ENCODE measurements around the gene FILIP1L. TPM values are rescaled to one million over a fixed set of nuclear protein-coding genes. Genes with fewer than 3 reads are reported as not detected.

The FILIP1L gene
- total and polyA plus RNA-seq, 2 donors from 2014 or later, result 5.5 to 25.5 TPM

- FAIRE-seq, result no peak
- Histone ChIP-seq H3K4me1 (ENCODE audit: control insufficient read depth in 2 of 3, insufficient read depth in 2 of 3, low read depth in 1 of 3, low read length in 3 of 3) (peaks cover 0 to 5% (median 0%) of the 10 kb centered on the region in 3 donors), H3K27me3 (ENCODE audit: control insufficient read depth, insufficient read depth, low read length) (no peaks in the 10 kb centered on the region), H3K9ac (ENCODE audit: low read length in 3 of 3) (no peak overlapping the region), H3K36me3 (ENCODE audit: control insufficient read depth in 2 of 3, insufficient read depth in 3 of 3, low read length in 3 of 3) (no peaks in the 10 kb centered on the region), H3K9me3 (ENCODE audit: control insufficient read depth in 2 of 3, insufficient read depth in 1 of 3, low read length in 3 of 3) (peaks cover 0 to 3% (median 0%) of the 10 kb centered on the region in 3 donors), H3K4me3 (ENCODE audit: low read length in 3 of 3) (no peak overlapping the region), H3K27ac (ENCODE audit: low read depth in 2 of 2, low read length in 2 of 2) (no peak overlapping the region)
- intact Hi-C loops (cut with DNase I), result no loop called here
- TF ChIP-seq CTCF (IDR thresholded peaks at IDR 0.05; ENCODE audit: borderline replicate concordance, extremely low read depth, insufficient read depth), result no peak
- no peak for DNase-seq
Observed at GRCh38 chr3:100018806-100019205, 95.5 kb downstream of the FILIP1L start.

GRCh38 chr3:100010087-100010417 is 104.2 kb downstream of the FILIP1L start:
- Histone ChIP-seq H3K4me3 (ENCODE audit: low read length in 3 of 3) (no peak overlapping the region), H3K27me3 (ENCODE audit: control insufficient read depth, insufficient read depth, low read length) (no peaks in the 10 kb centered on the region), H3K9ac (ENCODE audit: low read length in 3 of 3) (no peak overlapping the region), H3K4me1 (ENCODE audit: control insufficient read depth in 2 of 3, insufficient read depth in 2 of 3, low read depth in 1 of 3, low read length in 3 of 3) (peaks cover 0 to 19% (median 10%) of the 10 kb centered on the region in 3 donors), H3K36me3 (ENCODE audit: control insufficient read depth in 2 of 3, insufficient read depth in 3 of 3, low read length in 3 of 3) (no peaks in the 10 kb centered on the region), H3K27ac (ENCODE audit: low read depth in 2 of 2, low read length in 2 of 2) (no peak overlapping the region), H3K9me3 (ENCODE audit: control insufficient read depth in 2 of 3, insufficient read depth in 1 of 3, low read length in 3 of 3) (no peaks in the 10 kb centered on the region)
- intact Hi-C loops (cut with DNase I), result no loop called here
- TF ChIP-seq CTCF (IDR thresholded peaks at IDR 0.05; ENCODE audit: borderline replicate concordance, extremely low read depth, insufficient read depth), result no peak
- DNase-seq, result no peak
- FAIRE-seq, result no peak

GRCh38 chr3:100009276-100010086 is 104.8 kb downstream of the FILIP1L start:
- Histone ChIP-seq H3K9me3 (ENCODE audit: control insufficient read depth in 2 of 3, insufficient read depth in 1 of 3, low read length in 3 of 3) (no peaks in the 10 kb centered on the region), H3K4me3 (ENCODE audit: low read length in 3 of 3) (no peak overlapping the region), H3K27me3 (ENCODE audit: control insufficient read depth, insufficient read depth, low read length) (no peaks in the 10 kb centered on the region), H3K36me3 (ENCODE audit: control insufficient read depth in 2 of 3, insufficient read depth in 3 of 3, low read length in 3 of 3) (no peaks in the 10 kb centered on the region), H3K4me1 (ENCODE audit: control insufficient read depth in 2 of 3, insufficient read depth in 2 of 3, low read depth in 1 of 3, low read length in 3 of 3) (peaks cover 0 to 19% (median 10%) of the 10 kb centered on the region in 3 donors), H3K9ac (ENCODE audit: low read length in 3 of 3) (no peak overlapping the region), H3K27ac (ENCODE audit: low read depth in 2 of 2, low read length in 2 of 2) (no peak overlapping the region)
- intact Hi-C loops (cut with DNase I), result no loop called here
- TF ChIP-seq CTCF (IDR thresholded peaks at IDR 0.05; ENCODE audit: borderline replicate concordance, extremely low read depth, insufficient read depth), result no peak
- FAIRE-seq (no peak), DNase-seq (peak in 4 of 5 donors; percentile 45 to 84 (median 68))
